ENCODE results near the gene NAP1L4. TPM values are rescaled to one million over a fixed set of nuclear protein-coding genes. Genes with fewer than 3 reads are reported as not detected.

NAP1L4 gene
- total RNA-seq, 1 experiment from 2014 or later = 274 TPM

DNA sequence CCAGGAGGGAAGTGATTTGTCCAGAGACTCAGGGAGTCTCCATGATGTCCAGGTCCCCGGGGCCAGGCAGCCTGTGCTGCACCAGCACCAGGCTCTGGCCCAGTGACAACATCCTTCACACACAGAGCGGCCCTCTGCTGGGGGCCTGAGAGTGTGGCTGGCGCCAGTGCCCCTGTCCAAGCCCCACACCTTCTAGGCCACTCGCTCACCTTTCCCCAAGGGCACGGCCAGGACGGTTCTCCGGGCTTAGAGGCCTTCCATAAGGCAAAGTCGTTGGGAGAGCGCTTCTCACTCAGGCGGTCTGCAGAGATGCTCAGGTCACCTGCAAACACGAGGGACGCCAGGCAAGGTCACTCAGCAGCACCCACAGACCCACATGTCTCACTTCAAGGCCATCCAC lies 27.9 kb upstream of the NAP1L4 start:
- POLR2A ChIA-PET = no interaction called here
- no peak for DNase-seq (ENCODE audit: low read depth, low spot score)
- peaks cover 31% of the 10 kb centered on the region for H3K36me3 ChIP-seq (ENCODE audit: control insufficient read depth, insufficient read depth, low read length)

DNA sequence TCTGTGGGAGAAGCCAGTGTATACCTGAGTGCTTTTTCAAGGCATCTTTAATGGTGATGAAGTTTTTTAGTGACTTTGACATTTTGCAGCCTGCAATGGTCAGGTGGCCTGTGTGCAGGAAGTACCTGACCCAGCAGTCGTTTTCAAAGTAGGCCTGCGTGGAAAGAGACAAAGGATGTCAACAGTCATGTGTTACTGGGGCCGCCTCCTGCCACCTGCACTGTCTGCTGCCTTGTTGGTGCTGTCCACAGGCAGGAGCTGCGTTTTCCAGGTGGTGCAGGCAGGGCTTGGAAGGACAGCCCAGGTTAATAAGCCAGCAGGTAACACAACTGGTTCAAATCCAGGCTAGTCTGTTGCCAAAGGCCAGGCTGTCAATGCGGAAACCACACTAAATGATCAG lies 26.5 kb upstream of the NAP1L4 start:
- CTCF ChIA-PET = no interaction called here
- ATAC-seq (no peak), DNase-seq (ENCODE audit: low read depth, low spot score) (no peak)
- no peaks in the 10 kb centered on the region for H3K4me1 ChIP-seq (ENCODE audit: control insufficient read depth, insufficient read depth, low read length)
- POLR2A ChIA-PET = no interaction called here
- no peaks in the 10 kb centered on the region for H3K9me3 ChIP-seq (ENCODE audit: control insufficient read depth, insufficient read depth, low read depth, low read length)
- intact Hi-C loops (cut with micrococcal nuclease; ENCODE audit: unreplicated experiment) = no loop called here
- no peak for TF ChIP-seq POLR2AphosphoS5 (IDR thresholded peaks at IDR 0.05; ENCODE audit: low read depth, low read length)
- TF ChIP-seq, protein P1, sequence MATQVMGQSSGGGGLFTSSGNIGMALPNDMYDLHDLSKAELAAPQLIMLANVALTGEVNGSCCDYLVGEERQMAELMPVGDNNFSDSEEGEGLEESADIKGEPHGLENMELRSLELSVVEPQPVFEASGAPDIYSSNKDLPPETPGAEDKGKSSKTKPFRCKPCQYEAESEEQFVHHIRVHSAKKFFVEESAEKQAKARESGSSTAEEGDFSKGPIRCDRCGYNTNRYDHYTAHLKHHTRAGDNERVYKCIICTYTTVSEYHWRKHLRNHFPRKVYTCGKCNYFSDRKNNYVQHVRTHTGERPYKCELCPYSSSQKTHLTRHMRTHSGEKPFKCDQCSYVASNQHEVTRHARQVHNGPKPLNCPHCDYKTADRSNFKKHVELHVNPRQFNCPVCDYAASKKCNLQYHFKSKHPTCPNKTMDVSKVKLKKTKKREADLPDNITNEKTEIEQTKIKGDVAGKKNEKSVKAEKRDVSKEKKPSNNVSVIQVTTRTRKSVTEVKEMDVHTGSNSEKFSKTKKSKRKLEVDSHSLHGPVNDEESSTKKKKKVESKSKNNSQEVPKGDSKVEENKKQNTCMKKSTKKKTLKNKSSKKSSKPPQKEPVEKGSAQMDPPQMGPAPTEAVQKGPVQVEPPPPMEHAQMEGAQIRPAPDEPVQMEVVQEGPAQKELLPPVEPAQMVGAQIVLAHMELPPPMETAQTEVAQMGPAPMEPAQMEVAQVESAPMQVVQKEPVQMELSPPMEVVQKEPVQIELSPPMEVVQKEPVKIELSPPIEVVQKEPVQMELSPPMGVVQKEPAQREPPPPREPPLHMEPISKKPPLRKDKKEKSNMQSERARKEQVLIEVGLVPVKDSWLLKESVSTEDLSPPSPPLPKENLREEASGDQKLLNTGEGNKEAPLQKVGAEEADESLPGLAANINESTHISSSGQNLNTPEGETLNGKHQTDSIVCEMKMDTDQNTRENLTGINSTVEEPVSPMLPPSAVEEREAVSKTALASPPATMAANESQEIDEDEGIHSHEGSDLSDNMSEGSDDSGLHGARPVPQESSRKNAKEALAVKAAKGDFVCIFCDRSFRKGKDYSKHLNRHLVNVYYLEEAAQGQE (IDR thresholded peaks at IDR 0.05; ENCODE audit: insufficient read depth in 1 of 2, low read depth in 2 of 2, low read length in 1 of 2) = no peak
- in situ Hi-C loops (cut with HindIII; ENCODE audit: low pct_unique_long_range_greater_than_20kb, low sequenced_read_pairs) = no loop called here
- H3K27me3 ChIP-seq (ENCODE audit: control insufficient read depth, insufficient read depth, low read length) = no peaks in the 10 kb centered on the region
- BruUV-seq (replicated peaks) = no TSS peak
- H3K36me3 ChIP-seq (ENCODE audit: control insufficient read depth, insufficient read depth, low read length) = peaks cover 34% of the 10 kb centered on the region
- no peak overlapping the region for H3K27ac ChIP-seq (ENCODE audit: low read length)
- H3K4me3 ChIP-seq (ENCODE audit: low read depth in 2 of 2, low read length in 2 of 2) = no peak overlapping the region

More for the DNA sequence above, 27.9 kb upstream of the NAP1L4 start:
- Histone ChIP-seq H3K4me3 (ENCODE audit: low read depth in 2 of 2, low read length in 2 of 2) (no peak overlapping the region), H3K27ac (ENCODE audit: low read length) (no peak overlapping the region), H3K27me3 (ENCODE audit: control insufficient read depth, insufficient read depth, low read length) (no peaks in the 10 kb centered on the region), H3K9me3 (ENCODE audit: control insufficient read depth, insufficient read depth, low read depth, low read length) (no peaks in the 10 kb centered on the region), H3K4me1 (ENCODE audit: control insufficient read depth, insufficient read depth, low read length) (no peaks in the 10 kb centered on the region)
- no TSS peak for BruUV-seq (replicated peaks)
- in situ Hi-C loops (cut with HindIII; ENCODE audit: low pct_unique_long_range_greater_than_20kb, low sequenced_read_pairs) (no loop called here), intact Hi-C loops (cut with micrococcal nuclease; ENCODE audit: unreplicated experiment) (no loop called here)
- TF ChIP-seq, protein P1 (IDR thresholded peaks at IDR 0.05; ENCODE audit: insufficient read depth in 1 of 2, low read depth in 2 of 2, low read length in 1 of 2) = no peak
- no peak for TF ChIP-seq POLR2AphosphoS5 (IDR thresholded peaks at IDR 0.05; ENCODE audit: low read depth, low read length)
- TF ChIP-seq TCF7L2 (IDR thresholded peaks at IDR 0.05; ENCODE audit: low read depth, low read length) = no peak
- no peak for TF ChIP-seq SIN3A (IDR thresholded peaks at IDR 0.05; ENCODE audit: borderline replicate concordance, insufficient read depth, low read depth, low read length)
- TF ChIP-seq, protein P2, sequence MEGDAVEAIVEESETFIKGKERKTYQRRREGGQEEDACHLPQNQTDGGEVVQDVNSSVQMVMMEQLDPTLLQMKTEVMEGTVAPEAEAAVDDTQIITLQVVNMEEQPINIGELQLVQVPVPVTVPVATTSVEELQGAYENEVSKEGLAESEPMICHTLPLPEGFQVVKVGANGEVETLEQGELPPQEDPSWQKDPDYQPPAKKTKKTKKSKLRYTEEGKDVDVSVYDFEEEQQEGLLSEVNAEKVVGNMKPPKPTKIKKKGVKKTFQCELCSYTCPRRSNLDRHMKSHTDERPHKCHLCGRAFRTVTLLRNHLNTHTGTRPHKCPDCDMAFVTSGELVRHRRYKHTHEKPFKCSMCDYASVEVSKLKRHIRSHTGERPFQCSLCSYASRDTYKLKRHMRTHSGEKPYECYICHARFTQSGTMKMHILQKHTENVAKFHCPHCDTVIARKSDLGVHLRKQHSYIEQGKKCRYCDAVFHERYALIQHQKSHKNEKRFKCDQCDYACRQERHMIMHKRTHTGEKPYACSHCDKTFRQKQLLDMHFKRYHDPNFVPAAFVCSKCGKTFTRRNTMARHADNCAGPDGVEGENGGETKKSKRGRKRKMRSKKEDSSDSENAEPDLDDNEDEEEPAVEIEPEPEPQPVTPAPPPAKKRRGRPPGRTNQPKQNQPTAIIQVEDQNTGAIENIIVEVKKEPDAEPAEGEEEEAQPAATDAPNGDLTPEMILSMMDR (IDR thresholded peaks at IDR 0.05) = no peak
- CTCF ChIA-PET = no interaction called here
- ATAC-seq = no peak

All from Panc1 (cell line).